ENCODE results near the gene PKM. TPM values are rescaled to one million over a fixed set of nuclear protein-coding genes. Genes with fewer than 3 reads are reported as not detected.
A peak's percentile ranks its signal among the peaks of the same experiment; 100 is the strongest.

Gene PKM
- polyA plus RNA-seq, 1 experiment = 2,130 TPM

GRCh38 chr15:72216079-72216478 lies 14.9 kb downstream of the PKM start:
- Histone ChIP-seq H3K27ac (ENCODE audit: low read depth, low read length) (no peak overlapping the region), H3K9me3 (ENCODE audit: control insufficient read depth, insufficient read depth, low read length) (no peaks in the 10 kb centered on the region), H3K4me3 (ENCODE audit: low read depth, low read length) (no peak overlapping the region), H3K27me3 (ENCODE audit: control insufficient read depth, insufficient read depth, low read length) (no peaks in the 10 kb centered on the region)
- no peak for TF ChIP-seq CTCF (IDR thresholded peaks at IDR 0.05; ENCODE audit: low read depth, low read length)
- CTCF ChIA-PET = interaction anchor here (0.5 to 1.8 kb wide), 3 partner anchors 9 to 63 kb away, joined by 3 to 6 read pairs (median 5); no protein-coding TSS in a partner anchor
- POLR2A ChIA-PET = no interaction called here
- DNase-seq (ENCODE audit: low read depth, low spot score) = no peak

DNA sequence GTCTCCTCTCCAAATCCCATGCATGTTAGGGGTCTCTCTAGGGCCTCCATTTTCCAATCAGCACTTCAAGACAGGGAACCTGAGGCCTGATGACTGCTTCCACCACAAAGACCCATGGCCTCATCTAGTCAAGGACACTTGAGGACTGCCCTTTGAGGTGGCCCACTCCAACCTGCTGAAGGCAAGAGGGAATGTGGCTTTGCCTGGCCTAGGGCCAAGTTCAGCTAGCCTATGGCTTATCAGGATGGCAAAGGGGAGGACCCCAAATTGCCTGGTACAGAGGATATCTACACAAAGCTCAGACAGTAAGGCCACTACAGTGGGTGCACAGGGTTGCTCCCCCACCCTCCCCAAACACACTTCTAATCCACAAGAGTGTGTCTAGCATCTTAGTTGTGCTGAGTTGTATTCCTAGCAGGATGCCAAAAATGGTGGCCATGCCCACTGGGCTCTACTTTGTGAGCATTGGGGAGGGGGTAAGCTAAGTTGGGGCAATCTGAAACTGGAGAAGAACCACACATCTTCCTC lies 23.4 kb downstream of the PKM start:
- H3K27me3 ChIP-seq (ENCODE audit: control insufficient read depth, insufficient read depth, low read length) = no peaks in the 10 kb centered on the region
- no peak for DNase-seq (ENCODE audit: low read depth, low spot score)
- H3K9me3 ChIP-seq (ENCODE audit: control insufficient read depth, insufficient read depth, low read length) = no peaks in the 10 kb centered on the region
- peak overlapping the region; percentile 21 for H3K27ac ChIP-seq (ENCODE audit: low read depth, low read length)
- TF ChIP-seq CTCF (IDR thresholded peaks at IDR 0.05; ENCODE audit: low read depth, low read length) = no peak
- POLR2A ChIA-PET = interaction anchor here (1.0 to 1.2 kb wide), 2 partner anchors 23 kb away, joined by 4 to 7 read pairs; partner anchors contain the start of gene PKM
- H3K4me3 ChIP-seq (ENCODE audit: low read depth, low read length) = no peak overlapping the region
- CTCF ChIA-PET = interaction anchor here (0.9 to 1.6 kb wide), 2 partner anchors 10 to 19 kb away, joined by 4 to 6 read pairs; no protein-coding TSS in a partner anchor

GRCh38 chr15:72206677-72207000 lies 24.4 kb downstream of the PKM start:
- Histone ChIP-seq H3K27me3 (ENCODE audit: control insufficient read depth, insufficient read depth, low read length) (no peaks in the 10 kb centered on the region), H3K27ac (ENCODE audit: low read depth, low read length) (no peak overlapping the region), H3K9me3 (ENCODE audit: control insufficient read depth, insufficient read depth, low read length) (no peaks in the 10 kb centered on the region; the same call in 1 of the 2 replicates), H3K4me3 (ENCODE audit: low read depth, low read length) (no peak overlapping the region)
- CTCF ChIA-PET = interaction anchor here (0.6 kb wide), 1 partner anchor 68 kb away, joined by 7 read pairs; no protein-coding TSS in a partner anchor
- POLR2A ChIA-PET = interaction anchor here (1.0 to 2.1 kb wide), 2 partner anchors 20 to 24 kb away, joined by 6 to 7 read pairs; no protein-coding TSS in a partner anchor
- no peak for DNase-seq (ENCODE audit: low read depth, low spot score)
- TF ChIP-seq CTCF (IDR thresholded peaks at IDR 0.05; ENCODE audit: low read depth, low read length) = no peak

GRCh38 chr15:72205896-72206676 lies 24.9 kb downstream of the PKM start:
- peak overlapping the region; percentile 31 for H3K27ac ChIP-seq (ENCODE audit: low read depth, low read length)
- no peak for TF ChIP-seq CTCF (IDR thresholded peaks at IDR 0.05; ENCODE audit: low read depth, low read length)
- ChIA-PET CTCF (interaction anchor here (0.6 kb wide), 1 partner anchor 69 kb away, joined by 7 read pairs; no protein-coding TSS in a partner anchor), POLR2A (interaction anchor here (1.0 to 2.1 kb wide), 2 partner anchors 21 to 24 kb away, joined by 6 to 7 read pairs; no protein-coding TSS in a partner anchor)
- H3K27me3 ChIP-seq (ENCODE audit: control insufficient read depth, insufficient read depth, low read length) = no peaks in the 10 kb centered on the region
- no peak for DNase-seq (ENCODE audit: low read depth, low spot score)
- no peak overlapping the region for H3K4me3 ChIP-seq (ENCODE audit: low read depth, low read length)
- no peaks in the 10 kb centered on the region; the same call in 1 of the 2 replicates for H3K9me3 ChIP-seq (ENCODE audit: control insufficient read depth, insufficient read depth, low read length)

DNA sequence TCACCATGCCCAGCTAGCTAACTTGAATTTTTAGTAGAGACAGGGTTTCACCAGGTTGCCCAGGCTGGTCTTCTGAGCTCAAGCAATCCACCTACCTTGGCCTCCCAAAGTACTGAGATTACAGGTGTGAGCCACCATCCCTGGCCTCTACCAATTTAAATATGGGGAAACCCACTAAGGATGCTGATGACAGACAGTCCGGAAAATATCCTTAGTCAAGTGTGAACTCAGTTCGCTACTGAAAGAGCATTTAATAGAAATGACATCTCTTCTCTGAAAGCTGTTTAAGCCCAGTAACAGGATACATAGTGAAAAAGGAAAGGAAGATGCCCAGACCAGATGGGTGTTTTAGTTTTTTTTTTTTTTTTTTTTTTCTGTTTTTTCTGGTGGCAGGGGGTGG lies 25.7 kb downstream of the PKM start:
- Histone ChIP-seq H3K9me3 (ENCODE audit: control insufficient read depth, insufficient read depth, low read length) (no peaks in the 10 kb centered on the region; the same call in 1 of the 2 replicates), H3K27ac (ENCODE audit: low read depth, low read length) (peak overlapping the region; percentile 31), H3K27me3 (ENCODE audit: control insufficient read depth, insufficient read depth, low read length) (no peaks in the 10 kb centered on the region), H3K4me3 (ENCODE audit: low read depth, low read length) (no peak overlapping the region)
- DNase-seq (ENCODE audit: low read depth, low spot score) = no peak
- CTCF ChIA-PET = interaction anchor here (0.7 kb wide), 1 partner anchor 197 kb away, joined by 10 read pairs; no protein-coding TSS in a partner anchor
- POLR2A ChIA-PET = interaction anchor here (2.1 kb wide), 1 partner anchor 21 kb away, joined by 6 read pairs; no protein-coding TSS in a partner anchor
- TF ChIP-seq CTCF (IDR thresholded peaks at IDR 0.05; ENCODE audit: low read depth, low read length) = no peak

All from AG04450 (cell line).